OCI-LY7 (cell line): ENCODE data around the gene USP4. TPM values are rescaled to one million over a fixed set of nuclear protein-coding genes. Genes with fewer than 3 reads are reported as not detected.
"Not testable (repeated sequence)": the region's sequence is repeated elsewhere in the genome, so short reads cannot be mapped to it uniquely, and the experiment has no call there.

Experiments
- BruUV-seq: library from RNA; stranded (reverse); fragments of 400-500 nt; replicated peaks from 2 replicates; lab custom pipeline; 2021; lab: Mats Ljungman, UMichigan
- CTCF ChIA-PET: fragments of 300-600 bp; sonication (Branson Sonifier 250); formaldehyde crosslinking; loops from one replicate; lab custom pipeline; 2022; ENCODE audit warnings: antibody characterized with exemption; ENCODE audit not compliant: unreplicated experiment; lab: Charles Lee
- POLR2A ChIA-PET: fragments of 300-600 bp; sonication (Branson Sonifier 250); formaldehyde crosslinking; loops from one replicate; lab custom pipeline; 2022; ENCODE audit warnings: antibody characterized with exemption; lab: Charles Lee
- DNase-seq: peaks from one replicate; pipeline ENCODE4 v3.0.0-alpha.2; 2015; ENCODE audit warnings: low spot score
- H2AFZ ChIP-seq: fragments of 200-600 bp; sonication (generic), shearing (Covaris generic); 2 replicates; pipeline ENCODE4 v1.6.1; 2014; ENCODE audit warnings: mild to moderate bottlenecking, antibody characterized with exemption, low read length, moderate library complexity
- H3K27ac ChIP-seq: fragments of 200-600 bp; sonication (generic); 2 replicates; pipeline ENCODE4 v1.5.1; 2014; ENCODE audit warnings: mixed run types, low read depth, mild to moderate bottlenecking, moderate library complexity, low read length, inconsistent platforms; ENCODE audit not compliant: poor library complexity, severe bottlenecking
- H3K36me3 ChIP-seq: fragments of 200-600 bp; sonication (generic); 2 replicates; pipeline ENCODE4 v1.6.1; 2014; ENCODE audit warnings: mild to moderate bottlenecking, antibody characterized with exemption, low read length, moderate library complexity, mixed read lengths; ENCODE audit not compliant: insufficient read depth
- H3K4me1 ChIP-seq: fragments of 200-600 bp; sonication (generic); 2 replicates; pipeline ENCODE4 v1.5.1; 2014; ENCODE audit warnings: mild to moderate bottlenecking, low read length; ENCODE audit not compliant: insufficient read depth, poor library complexity, severe bottlenecking
- H3K4me2 ChIP-seq: fragments of 200-600 bp; sonication (generic); 2 replicates; pipeline ENCODE4 v1.6.1; 2014; ENCODE audit warnings: mild to moderate bottlenecking, low read length
- H3K4me3 ChIP-seq: fragments of 200-600 bp; sonication (generic); 2 replicates; pipeline ENCODE4 v1.5.1; 2014; ENCODE audit warnings: mild to moderate bottlenecking, low read depth, low read length; ENCODE audit not compliant: poor library complexity, severe bottlenecking
- H3K79me2 ChIP-seq: fragments of 200-600 bp; sonication (generic); 2 replicates; pipeline ENCODE4 v1.6.1; 2016; ENCODE audit warnings: low read depth, mild to moderate bottlenecking, low read length, moderate library complexity, mixed read lengths; ENCODE audit not compliant: insufficient read depth
- H3K9me2 ChIP-seq: fragments of 200-600 bp; sonication (generic); 2 replicates; pipeline ENCODE4 v1.6.1; 2016; ENCODE audit warnings: mild to moderate bottlenecking, low read length, mixed read lengths; ENCODE audit not compliant: insufficient read depth
- H3K9me3 ChIP-seq: fragments of 200-600 bp; sonication (generic); 2 replicates; pipeline ENCODE4 v1.6.1; 2014; ENCODE audit warnings: mild to moderate bottlenecking, mixed run types, low read length, mixed read lengths
- H4K20me1 ChIP-seq: fragments of 200-600 bp; sonication (generic); 2 replicates; pipeline ENCODE4 v1.6.1; 2014; ENCODE audit warnings: mild to moderate bottlenecking, antibody characterized with exemption, low read length, moderate library complexity, mixed read lengths; ENCODE audit not compliant: insufficient read depth
- EZH2phosphoT487 ChIP-seq: fragments of 200-600 bp; sonication (generic); IDR thresholded peaks from 2 replicates; pipeline ENCODE4 v1.6.1; 2018; ENCODE audit warnings: low read depth, borderline replicate concordance, mild to moderate bottlenecking, mixed run types, antibody characterized with exemption, low read length, moderate library complexity, mixed read lengths
- intact Hi-C: fragments of 100-400 bp; cut with micrococcal nuclease; formaldehyde crosslinking; loops from one replicate; pipeline ENCODE4 v1.10.0; 2022; ENCODE audit not compliant: unreplicated experiment
- total RNA-seq, 2 experiments: library from RNA; depleted of rRNA in 1 of 2; stranded (reverse); fragments of >200 nt in 1 of 2; shearing (Covaris generic) in 1 of 2; gene quantifications; 2 replicates each; pipeline ENCODE4 v1.2.3, GENCODE V29; 2014 to 2022
- TF ChIP-seq, protein P1 (sequence below): fragments of 200-600 bp; sonication (generic); conservative IDR thresholded peaks from 2 replicates; pipeline ENCODE4 v1.5.1; 2014; ENCODE audit warnings: mild to moderate bottlenecking, antibody characterized with exemption, low read length, moderate library complexity, mixed read lengths

Gene USP4
- total RNA-seq, 2 experiments from 2014 or later = 28.6 to 74.6 TPM

DNA sequence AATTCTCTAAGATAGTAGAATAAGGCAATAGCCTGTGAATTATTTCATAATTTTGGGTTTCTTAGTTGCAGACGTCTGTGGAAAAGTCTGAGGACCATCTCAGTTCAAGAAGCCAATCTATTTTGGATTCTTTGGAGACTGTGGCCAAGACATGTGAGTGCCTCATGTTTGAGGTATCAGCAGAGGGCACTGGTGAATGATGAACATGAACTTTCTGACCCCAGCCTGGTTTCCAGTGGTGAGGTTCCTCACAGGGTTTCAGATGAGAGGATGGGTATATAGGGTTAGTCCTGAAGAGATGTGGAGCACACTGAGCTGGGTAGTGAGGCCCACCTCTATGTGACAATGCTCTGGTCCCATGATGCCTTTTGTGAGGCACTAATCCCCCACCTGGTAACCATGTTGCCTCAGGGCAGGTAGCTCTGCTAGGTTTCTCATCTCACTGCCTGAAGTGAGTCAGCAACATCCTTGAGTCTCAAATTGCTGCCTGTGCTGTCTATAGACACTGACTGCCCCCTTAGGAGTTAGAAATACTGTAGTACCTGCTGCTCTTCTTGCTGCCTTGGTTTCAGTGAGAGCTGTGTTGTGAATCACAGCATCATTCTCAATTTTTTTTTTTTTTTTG, 95.2 kb downstream of the USP4 start:
- H3K4me3 ChIP-seq = no peak overlapping the region
- no peaks in the 10 kb centered on the region for H3K79me2 ChIP-seq
- H3K9me2 ChIP-seq = no peaks in the 10 kb centered on the region
- no peaks in the 10 kb centered on the region for H3K4me1 ChIP-seq
- DNase-seq = peak; percentile 13
- POLR2A ChIA-PET = interaction anchor here (0.7 kb wide), 1 partner anchor 346 kb away, joined by 3 read pairs; no protein-coding TSS in a partner anchor
- intact Hi-C loops = no loop called here
- H4K20me1 ChIP-seq = no peaks in the 10 kb centered on the region
- no peaks in the 10 kb centered on the region for H3K36me3 ChIP-seq
- no peak overlapping the region for H3K4me2 ChIP-seq
- CTCF ChIA-PET = no interaction called here
- no peak for TF ChIP-seq EZH2phosphoT487
- TF ChIP-seq, protein P1, sequence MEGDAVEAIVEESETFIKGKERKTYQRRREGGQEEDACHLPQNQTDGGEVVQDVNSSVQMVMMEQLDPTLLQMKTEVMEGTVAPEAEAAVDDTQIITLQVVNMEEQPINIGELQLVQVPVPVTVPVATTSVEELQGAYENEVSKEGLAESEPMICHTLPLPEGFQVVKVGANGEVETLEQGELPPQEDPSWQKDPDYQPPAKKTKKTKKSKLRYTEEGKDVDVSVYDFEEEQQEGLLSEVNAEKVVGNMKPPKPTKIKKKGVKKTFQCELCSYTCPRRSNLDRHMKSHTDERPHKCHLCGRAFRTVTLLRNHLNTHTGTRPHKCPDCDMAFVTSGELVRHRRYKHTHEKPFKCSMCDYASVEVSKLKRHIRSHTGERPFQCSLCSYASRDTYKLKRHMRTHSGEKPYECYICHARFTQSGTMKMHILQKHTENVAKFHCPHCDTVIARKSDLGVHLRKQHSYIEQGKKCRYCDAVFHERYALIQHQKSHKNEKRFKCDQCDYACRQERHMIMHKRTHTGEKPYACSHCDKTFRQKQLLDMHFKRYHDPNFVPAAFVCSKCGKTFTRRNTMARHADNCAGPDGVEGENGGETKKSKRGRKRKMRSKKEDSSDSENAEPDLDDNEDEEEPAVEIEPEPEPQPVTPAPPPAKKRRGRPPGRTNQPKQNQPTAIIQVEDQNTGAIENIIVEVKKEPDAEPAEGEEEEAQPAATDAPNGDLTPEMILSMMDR = peak; percentile 50
- H3K27ac ChIP-seq = no peak overlapping the region
- H3K9me3 ChIP-seq = no peaks in the 10 kb centered on the region
- H2AFZ ChIP-seq = no peak overlapping the region
- BruUV-seq = no TSS peak

DNA sequence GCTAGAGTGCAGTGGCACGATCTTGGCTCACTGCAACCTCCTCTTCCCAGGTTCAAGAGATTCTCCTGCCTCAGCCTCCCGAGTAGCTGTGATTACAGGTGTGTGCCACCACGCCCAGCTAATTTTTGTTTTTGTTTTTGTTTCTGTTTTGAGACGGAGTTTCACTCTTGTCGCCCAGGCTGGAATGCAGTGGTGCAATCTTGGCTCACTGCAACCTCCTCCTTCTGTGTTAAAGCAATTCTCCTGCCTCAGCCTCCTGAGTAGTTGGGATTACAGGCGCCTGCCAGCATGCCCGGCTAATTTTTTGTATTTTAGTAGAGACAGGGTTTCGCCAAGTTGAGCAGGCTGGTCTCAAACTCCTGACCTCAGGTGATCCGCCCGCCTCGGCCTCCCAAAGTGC, 99.8 kb downstream of the USP4 start:
- not testable (repeated sequence) for BruUV-seq, H3K9me3 ChIP-seq

DNA sequence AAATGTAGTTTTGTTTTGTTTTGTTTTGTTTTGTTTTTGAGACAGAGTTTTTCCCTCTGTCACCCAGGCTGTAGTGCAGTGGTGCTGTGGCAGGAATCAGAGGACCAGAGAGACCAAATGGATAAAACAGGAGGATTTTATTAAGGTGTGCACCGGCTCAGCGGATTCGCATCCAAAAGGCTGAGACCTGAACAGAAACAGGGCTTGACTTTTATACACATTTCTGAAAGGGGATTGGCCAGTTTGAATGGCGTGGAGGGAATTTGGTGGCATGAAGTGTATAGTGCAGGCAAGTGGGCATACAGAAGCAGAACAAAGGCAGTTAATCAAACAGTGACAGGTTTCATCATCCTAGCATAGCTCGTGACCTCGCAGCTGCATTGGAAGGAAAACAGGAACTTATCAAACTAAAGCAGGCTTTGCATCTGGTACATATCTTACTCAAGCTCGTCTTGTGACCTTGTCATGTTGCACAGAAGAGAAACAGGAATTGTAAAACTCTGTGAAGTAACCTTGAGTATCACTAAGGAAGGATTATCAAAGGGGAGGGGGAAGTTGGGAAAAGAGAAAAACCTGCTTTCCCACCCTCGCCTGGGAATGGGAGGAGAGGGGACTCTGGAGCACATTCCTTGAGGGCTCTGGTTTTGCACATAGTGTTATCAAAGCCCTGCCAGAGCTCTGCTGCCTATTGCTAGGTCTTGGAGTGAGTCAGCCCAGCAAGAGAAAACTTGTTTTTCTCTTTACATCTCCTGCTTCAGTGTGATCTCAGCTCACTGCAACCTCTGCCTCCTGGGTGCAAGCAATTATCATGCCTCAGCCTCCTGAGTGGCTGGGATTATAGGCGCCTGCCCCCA, 101.4 kb downstream of the USP4 start:
- H3K4me2 ChIP-seq = no peak overlapping the region
- intact Hi-C loops = no loop called here
- no peaks in the 10 kb centered on the region for H3K79me2 ChIP-seq
- H3K27ac ChIP-seq = peak overlapping the region; percentile 33
- H3K4me1 ChIP-seq = peaks cover 5% of the 10 kb centered on the region
- TF ChIP-seq EZH2phosphoT487 = no peak
- TF ChIP-seq, protein P1 = no peak
- H3K36me3 ChIP-seq = no peaks in the 10 kb centered on the region
- POLR2A ChIA-PET = interaction anchor here (0.6 to 0.7 kb wide), 2 partner anchors 40 to 57 kb away, joined by 3 to 4 read pairs; no protein-coding TSS in a partner anchor
- H2AFZ ChIP-seq = peak overlapping the region; percentile 35; the same call in 1 of the 2 replicates
- H3K9me3 ChIP-seq = 0 out of 2 replicates have a peak, but pooled peaks cover 4% of the 10 kb centered on the region
- no peaks in the 10 kb centered on the region for H3K9me2 ChIP-seq
- no peaks in the 10 kb centered on the region for H4K20me1 ChIP-seq
- H3K4me3 ChIP-seq = no peak overlapping the region
- CTCF ChIA-PET = no interaction called here
- peak; percentile 68 for DNase-seq
- BruUV-seq = no TSS peak

More for the DNA sequence above, 99.8 kb downstream of the USP4 start:
- H3K27ac ChIP-seq, H3K9me2 ChIP-seq, H4K20me1 ChIP-seq, H3K4me2 ChIP-seq, DNase-seq, intact Hi-C loops, H3K4me3 ChIP-seq, POLR2A ChIA-PET, CTCF ChIA-PET, H3K36me3 ChIP-seq, H3K79me2 ChIP-seq, H2AFZ ChIP-seq, H3K4me1 ChIP-seq: not testable (repeated sequence)
